Body of pancreas (tissue), 4 donors: ENCODE measurements around the gene AMD1. TPM values are rescaled to one million over a fixed set of nuclear protein-coding genes. Genes with fewer than 3 reads are reported as not detected.

ENCODE experiments used
- ATAC-seq: fragments of 150-250 bp; one replicate; pipeline ENCODE4 v1.9.1; 2016
- DNase-seq, 4 donors: peaks; one replicate each; pipeline ENCODE4 v3.0.0-alpha.2; 2019
- H3K27ac ChIP-seq, 4 donors: fragments of 200-600 bp; sonication (generic); 1 replicate in 3 of 4; 2 replicates in 1 of 4; pipeline versions ENCODE4 v1.5.1 to v1.6.1; 2016 to 2019; ENCODE audit warnings: mild to moderate bottlenecking in 1 of 4, mixed read lengths in 1 of 4, moderate library complexity in 1 of 4
- H3K27me3 ChIP-seq, 2 donors: fragments of 200-600 bp; sonication (generic); one replicate each; pipeline ENCODE4 v1.6.0; 2016; ENCODE audit warnings: mild to moderate bottlenecking in 1 of 2
- H3K36me3 ChIP-seq, 2 donors: fragments of 200-600 bp; sonication (generic); replicated peaks in 1 of 2; 2 replicates each; pipeline ENCODE4 v1.5.1; 2016; ENCODE audit warnings: low read depth in 2 of 2; ENCODE audit not compliant: insufficient read depth in 1 of 2
- H3K4me1 ChIP-seq: fragments of 200-600 bp; sonication (generic); one replicate; pipeline ENCODE4 v1.6.0; 2016
- H3K4me3 ChIP-seq, 2 donors: fragments of 200-600 bp; sonication (generic); 1 replicate in 1 of 2; 2 replicates in 1 of 2; pipeline ENCODE4 v1.5.1; 2016 to 2019
- H3K9me3 ChIP-seq, 3 donors: fragments of 200-600 bp; sonication (generic); 1 replicate in 2 of 3; 2 replicates in 1 of 3; pipeline ENCODE4 v1.5.1; 2016
- POLR2A ChIP-seq, 3 donors: fragments of 450-650 bp; IDR thresholded peaks; one replicate each; pipeline ENCODE4 v1.6.1; 2016; ENCODE audit warnings: antibody characterized with exemption in 3 of 3, mild to moderate bottlenecking in 2 of 3
- WGBS, 2 donors: methylation state at CpG; one replicate each; pipeline ENCODE4 v1.1.5; 2017; 5-methylcytosine and 5-hydroxymethylcytosine counted together
- intact Hi-C: fragments of 100-400 bp; cut with DNase I; formaldehyde crosslinking; loops from one replicate; pipeline ENCODE4 v1.15.1; 2023
- total RNA-seq, 2 donors: library from RNA; depleted of rRNA; stranded (reverse); fragments of >200 nt; gene quantifications; one replicate each; pipeline ENCODE4 v1.1.0, GENCODE V29; 2016
- TF ChIP-seq, protein P1 (sequence below), 7 experiments: fragments of 450-650 bp in 4 of 7; fragments of 200-600 bp in 3 of 7; sonication (generic) in 3 of 7; IDR thresholded peaks; one replicate each; pipeline ENCODE4 v1.5.1; 2016 to 2019; ENCODE audit warnings: antibody characterized with exemption in 7 of 7

The AMD1 gene
- total RNA-seq, 2 donors from 2014 or later: 42.0 to 60.3 TPM

DNA sequence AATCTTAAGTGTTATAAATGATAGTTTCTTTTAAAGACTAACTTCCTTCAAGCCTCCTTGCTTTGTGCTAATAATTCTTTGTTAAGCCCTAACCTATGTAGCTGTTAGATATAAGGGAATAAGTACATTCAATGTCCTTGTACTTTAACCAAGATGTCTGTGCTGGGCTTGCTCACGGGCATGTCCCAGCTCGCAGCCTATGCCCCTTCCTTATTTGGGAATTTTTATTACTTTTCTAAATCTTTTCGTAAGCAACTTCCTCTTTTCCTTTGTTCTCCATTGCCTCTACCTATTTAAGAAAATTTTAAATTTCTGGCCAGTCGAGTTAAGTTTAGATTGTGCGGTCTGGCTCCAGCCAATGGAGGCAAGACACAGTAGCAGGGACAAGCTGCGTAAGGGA is 33.3 kb upstream of the AMD1 start:
- H3K4me3 ChIP-seq: no peak overlapping the region
- DNase-seq (no peak), ATAC-seq (no peak)
- TF ChIP-seq POLR2A (IDR thresholded peaks at IDR 0.05): no peak
- TF ChIP-seq, protein P1, sequence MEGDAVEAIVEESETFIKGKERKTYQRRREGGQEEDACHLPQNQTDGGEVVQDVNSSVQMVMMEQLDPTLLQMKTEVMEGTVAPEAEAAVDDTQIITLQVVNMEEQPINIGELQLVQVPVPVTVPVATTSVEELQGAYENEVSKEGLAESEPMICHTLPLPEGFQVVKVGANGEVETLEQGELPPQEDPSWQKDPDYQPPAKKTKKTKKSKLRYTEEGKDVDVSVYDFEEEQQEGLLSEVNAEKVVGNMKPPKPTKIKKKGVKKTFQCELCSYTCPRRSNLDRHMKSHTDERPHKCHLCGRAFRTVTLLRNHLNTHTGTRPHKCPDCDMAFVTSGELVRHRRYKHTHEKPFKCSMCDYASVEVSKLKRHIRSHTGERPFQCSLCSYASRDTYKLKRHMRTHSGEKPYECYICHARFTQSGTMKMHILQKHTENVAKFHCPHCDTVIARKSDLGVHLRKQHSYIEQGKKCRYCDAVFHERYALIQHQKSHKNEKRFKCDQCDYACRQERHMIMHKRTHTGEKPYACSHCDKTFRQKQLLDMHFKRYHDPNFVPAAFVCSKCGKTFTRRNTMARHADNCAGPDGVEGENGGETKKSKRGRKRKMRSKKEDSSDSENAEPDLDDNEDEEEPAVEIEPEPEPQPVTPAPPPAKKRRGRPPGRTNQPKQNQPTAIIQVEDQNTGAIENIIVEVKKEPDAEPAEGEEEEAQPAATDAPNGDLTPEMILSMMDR (IDR thresholded peaks at IDR 0.05): no peak
- H3K9me3 ChIP-seq: no peaks in the 10 kb centered on the region
- H3K27me3 ChIP-seq: no peaks in the 10 kb centered on the region
- intact Hi-C loops: no loop called here
- 74 to 89% methylated on average over 6 of the region's 6 CpGs for WGBS, 2 donors
- H3K4me1 ChIP-seq: no peaks in the 10 kb centered on the region
- no peak overlapping the region for H3K27ac ChIP-seq
- no peaks in the 10 kb centered on the region for H3K36me3 ChIP-seq

GRCh38 chr6:110849781-110850180 is 24.8 kb upstream of the AMD1 start:
- H3K4me1 ChIP-seq: no peaks in the 10 kb centered on the region
- H3K27me3 ChIP-seq: no peaks in the 10 kb centered on the region
- H3K36me3 ChIP-seq: no peaks in the 10 kb centered on the region
- TF ChIP-seq, protein P1 (IDR thresholded peaks at IDR 0.05): no peak
- TF ChIP-seq POLR2A (IDR thresholded peaks at IDR 0.05): no peak
- H3K4me3 ChIP-seq: no peak overlapping the region
- WGBS, 2 donors: 84% methylated on average over 4 of the region's 4 CpGs
- ATAC-seq (no peak), DNase-seq (no peak)
- no peaks in the 10 kb centered on the region for H3K9me3 ChIP-seq
- intact Hi-C loops: no loop called here
- no peak overlapping the region for H3K27ac ChIP-seq

DNA sequence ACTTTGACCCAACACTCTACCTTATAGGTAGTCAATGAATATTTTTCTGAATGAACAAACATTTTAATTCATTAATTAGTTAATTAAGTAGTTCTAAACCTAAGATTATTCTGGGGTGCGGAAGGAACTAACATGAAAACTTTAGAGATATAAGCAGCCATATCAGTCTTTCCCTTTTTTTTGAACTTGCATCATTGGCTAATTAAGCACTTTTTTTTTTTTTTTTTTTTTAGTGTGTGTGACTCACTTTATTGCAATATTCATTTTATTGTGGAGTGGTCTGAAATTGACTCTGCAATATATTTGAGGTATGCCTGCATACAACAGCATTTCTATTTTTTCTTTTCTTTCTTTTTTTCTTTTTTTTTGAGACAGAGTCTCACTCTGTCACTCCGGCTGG is 21.8 kb upstream of the AMD1 start:
- ATAC-seq (no peak), DNase-seq (no peak)
- Histone ChIP-seq H3K9me3 (no peaks in the 10 kb centered on the region), H3K27ac (no peak overlapping the region), H3K4me1 (no peaks in the 10 kb centered on the region), H3K4me3 (no peak overlapping the region), H3K36me3 (no peaks in the 10 kb centered on the region), H3K27me3 (no peaks in the 10 kb centered on the region)
- WGBS, 2 donors: 95 to 98% methylated on average over 2 of the region's 2 CpGs
- TF ChIP-seq, protein P1 (IDR thresholded peaks at IDR 0.05): no peak
- TF ChIP-seq POLR2A (IDR thresholded peaks at IDR 0.05): no peak
- intact Hi-C loops: no loop called here

DNA sequence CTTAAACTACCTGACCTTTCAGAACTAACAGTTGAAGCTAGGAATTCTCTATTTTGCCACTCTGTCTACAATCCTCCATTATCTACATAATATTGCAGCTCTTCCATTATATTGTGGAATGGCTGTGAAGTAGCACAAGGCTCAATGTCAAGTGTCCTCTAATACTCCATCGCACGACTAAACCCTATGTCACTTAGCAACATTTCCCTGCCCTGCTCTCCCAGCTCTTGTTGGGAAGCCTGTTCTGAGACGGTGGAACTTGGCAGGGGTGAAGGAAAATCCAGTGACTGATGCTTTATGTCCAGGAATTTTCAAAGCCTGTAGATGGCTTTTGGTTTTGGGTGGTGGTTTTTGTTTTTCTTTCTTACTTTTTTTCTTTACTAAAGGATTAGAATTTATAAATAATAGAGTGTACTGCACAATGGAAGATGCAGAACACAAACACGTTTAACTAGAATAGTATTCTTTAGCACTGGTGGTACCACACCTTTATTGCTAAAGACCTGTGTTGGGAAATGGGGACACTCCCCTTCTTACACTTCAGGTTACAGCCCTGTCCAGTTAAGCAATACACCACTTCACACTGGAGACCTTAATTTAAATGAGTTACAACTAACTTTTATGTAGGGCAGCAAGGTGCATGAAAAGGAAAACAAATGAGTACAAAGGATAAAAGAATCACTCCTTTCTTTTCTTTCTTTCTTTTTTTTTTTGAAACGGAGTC is 20.7 kb upstream of the AMD1 start:
- DNase-seq: no peak
- H3K27ac ChIP-seq: no peak overlapping the region
- WGBS, 2 donors: 76 to 79% methylated on average over 5 of the region's 5 CpGs

More for the DNA sequence above, 20.7 kb upstream of the AMD1 start:
- Histone ChIP-seq H3K4me3 (no peak overlapping the region), H3K36me3 (no peaks in the 10 kb centered on the region), H3K9me3 (no peaks in the 10 kb centered on the region), H3K27me3 (no peaks in the 10 kb centered on the region), H3K4me1 (no peaks in the 10 kb centered on the region)
- no peak for ATAC-seq
- TF ChIP-seq, protein P1 (IDR thresholded peaks at IDR 0.05): no peak
- TF ChIP-seq POLR2A (IDR thresholded peaks at IDR 0.05): no peak
- intact Hi-C loops: no loop called here
